HG03066 (cell line): ENCODE data around the gene MIS12.
A peak's percentile ranks its signal among the peaks of the same experiment; 100 is the strongest.

ENCODE experiments used
- ATAC-seq: cut with Tn5 transposase; IDR thresholded peaks from one replicate; pipeline ENCODE4 v1.9.1; 2021; ENCODE audit warnings: low read depth; ENCODE audit not compliant: unreplicated experiment

MIS12 gene, protein sequence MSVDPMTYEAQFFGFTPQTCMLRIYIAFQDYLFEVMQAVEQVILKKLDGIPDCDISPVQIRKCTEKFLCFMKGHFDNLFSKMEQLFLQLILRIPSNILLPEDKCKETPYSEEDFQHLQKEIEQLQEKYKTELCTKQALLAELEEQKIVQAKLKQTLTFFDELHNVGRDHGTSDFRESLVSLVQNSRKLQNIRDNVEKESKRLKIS

DNA sequence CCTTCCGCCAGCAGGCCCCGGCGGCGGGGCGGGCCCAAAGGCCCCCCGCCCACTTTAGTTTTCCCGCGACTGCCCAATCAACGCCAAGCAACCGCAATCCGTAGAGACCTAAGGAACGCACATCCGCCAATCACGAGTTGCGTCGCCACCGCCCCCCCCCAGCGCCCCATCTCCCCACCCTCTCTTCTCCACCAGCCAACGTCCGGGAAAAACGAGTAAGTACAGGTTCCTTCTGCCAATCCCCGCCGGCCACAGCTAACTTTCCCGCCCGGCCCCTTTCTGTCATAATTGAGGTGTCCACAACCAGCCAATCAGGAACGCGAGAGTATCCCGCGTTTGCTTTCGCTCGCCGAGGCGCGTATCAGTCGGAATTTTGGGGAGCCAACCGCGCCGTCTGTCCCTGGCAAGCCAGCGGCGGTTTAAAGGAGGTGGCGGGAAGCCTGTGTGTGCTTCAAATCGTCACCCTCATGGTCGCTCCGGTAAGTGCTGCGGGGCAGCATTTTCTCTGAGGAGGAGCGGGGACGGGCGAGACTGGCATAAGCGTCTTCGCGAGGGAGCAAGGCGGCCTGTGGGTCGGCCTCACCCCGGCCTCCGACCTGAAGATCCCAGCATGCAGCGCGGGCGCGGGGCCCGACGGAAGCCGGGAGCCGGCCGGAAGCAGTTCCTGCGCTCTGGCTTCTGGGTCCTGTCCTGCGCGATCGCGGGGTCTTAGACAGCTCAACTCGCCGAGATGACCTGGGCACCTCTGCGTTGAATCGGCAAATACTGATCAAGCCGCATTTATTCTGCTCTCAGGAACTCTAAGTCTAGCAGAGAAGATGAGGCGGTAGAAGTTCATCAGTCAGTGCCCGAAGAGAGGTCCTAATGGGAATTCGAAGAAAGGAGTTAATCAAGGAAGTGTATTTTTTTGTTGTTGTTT lies at the start of gene MIS12:
TSS of gene MIS12 (plus strand) at position 361 of the 919 bp plus-strand sequence. CDS start 2,297 bp downstream, outside the sequence.
- peak; percentile 88 for ATAC-seq

DNA sequence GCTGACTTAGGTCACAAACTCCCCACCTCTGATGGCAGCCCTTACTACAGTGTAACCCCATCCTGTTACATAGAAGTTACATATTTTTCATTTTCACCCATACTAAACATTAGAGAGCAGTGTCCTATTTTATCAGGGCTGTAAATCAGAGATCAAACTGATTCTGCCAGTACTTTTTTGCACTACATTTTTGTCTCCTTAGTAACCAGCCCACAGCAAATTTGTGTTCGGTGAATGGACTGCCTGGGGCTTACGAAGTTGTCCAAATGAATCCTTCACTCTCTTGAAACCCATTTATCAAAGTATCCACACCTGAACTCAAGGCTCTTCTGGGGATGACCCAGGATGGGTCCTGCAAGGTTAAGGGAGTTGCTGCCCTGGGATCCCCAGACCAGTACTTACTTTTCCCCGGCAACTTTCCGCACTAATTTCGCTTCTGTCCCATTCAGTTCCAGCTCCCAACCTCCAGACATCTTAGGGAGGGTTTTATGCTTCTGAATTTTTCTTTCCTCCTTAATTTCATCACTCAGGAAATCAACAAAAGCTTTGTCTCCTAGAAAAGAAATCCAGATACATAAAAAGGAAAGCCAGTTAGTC lies 48.5 kb upstream of the MIS12 start:
- ATAC-seq = no peak

DNA sequence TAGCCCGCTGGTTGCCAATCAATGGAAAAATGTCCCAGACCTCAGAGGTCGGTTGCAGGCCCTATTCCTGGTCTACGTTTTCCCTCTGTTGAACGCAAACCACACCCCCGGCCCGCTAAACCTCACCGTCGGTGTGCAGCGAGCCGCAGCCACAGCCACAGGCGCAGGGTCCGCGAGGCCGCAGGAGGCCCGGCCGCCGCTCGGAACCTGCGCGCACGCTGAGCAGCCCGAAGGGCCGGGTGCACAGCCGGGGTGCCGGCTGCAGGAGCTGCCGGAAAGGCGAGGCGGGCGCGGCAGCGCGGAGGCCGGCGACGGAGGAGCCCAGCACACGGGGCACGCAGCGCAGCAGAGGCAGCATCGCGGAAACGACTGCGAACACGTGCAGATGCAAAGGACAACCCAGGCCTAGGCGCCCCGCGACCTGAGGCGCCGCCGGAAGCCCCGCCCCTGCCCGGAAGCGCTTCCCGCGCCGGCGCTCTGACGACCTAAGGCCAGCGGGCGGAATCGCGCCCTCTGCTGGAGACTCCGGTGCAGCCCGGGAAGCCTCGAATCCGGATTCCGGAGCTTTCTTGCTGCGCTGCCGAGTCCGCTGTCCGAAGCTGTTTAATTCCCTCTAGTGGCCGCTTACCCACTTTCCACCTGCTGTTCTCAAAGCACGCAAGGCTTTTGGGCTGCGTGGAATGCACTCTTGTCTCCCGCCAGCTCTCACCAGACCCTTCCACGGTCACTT lies 47.5 kb upstream of the MIS12 start, which contains the start of gene C1QBP:
TSS of gene C1QBP (minus strand) at position 440 of the 730 bp plus-strand sequence. CDS start at position 358, 82 bp downstream.
- ATAC-seq = peak; percentile 65

DNA sequence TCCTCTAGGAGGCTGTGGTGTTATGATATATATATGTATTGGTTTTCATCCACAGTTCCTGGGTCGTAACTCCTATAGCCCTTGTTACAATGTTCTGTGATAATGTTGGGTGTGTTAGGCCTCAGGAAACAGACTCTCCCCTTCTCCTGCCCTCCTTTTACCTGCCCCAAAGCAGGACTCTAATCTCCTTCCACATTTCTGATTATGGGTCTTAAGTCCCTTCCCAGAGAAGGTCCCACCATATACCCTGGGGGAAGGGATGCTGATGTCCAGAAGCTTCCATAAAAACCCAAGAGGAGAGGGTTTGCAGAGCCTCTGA lies 47.0 kb upstream of the MIS12 start:
- no peak for ATAC-seq

DNA sequence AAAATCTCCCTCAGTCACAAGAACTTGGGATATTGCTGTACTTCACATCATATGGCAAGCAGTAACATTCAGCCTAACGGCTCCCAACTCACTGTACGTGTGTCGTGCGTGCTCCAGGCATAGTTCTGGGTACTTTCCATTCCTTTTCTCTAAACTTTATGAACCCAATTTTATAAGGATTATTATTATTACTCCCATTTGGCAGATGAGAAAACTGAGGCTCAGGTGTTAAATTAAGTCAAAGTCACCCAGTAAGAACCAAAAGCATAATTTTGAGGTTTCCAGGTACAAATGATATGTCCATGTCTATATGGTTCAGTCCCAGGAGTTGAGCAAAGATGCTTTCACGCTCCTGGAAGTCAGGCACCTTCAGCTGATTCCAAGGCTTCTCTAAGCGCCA lies 42.6 kb upstream of the MIS12 start:
- no peak for ATAC-seq

DNA sequence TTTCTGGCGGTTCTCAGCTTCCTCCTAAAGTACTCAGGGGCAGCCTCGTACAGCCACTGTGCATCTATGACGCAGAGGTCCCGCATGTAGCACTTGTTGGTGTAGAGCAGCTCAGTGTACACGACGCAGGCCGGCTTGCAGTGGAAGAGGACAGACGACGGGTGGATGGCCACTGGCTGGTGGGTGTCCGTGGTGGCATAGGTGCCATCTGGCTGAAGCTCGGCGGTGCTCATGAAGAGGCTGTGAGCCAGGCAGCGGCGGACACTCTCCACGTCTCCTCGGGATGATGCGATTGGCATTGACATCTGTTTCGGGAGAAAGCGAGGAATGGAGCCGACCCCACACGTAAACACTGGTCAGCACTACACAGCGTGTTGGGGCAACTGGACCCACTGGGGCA lies 42.2 kb upstream of the MIS12 start:
- ATAC-seq = no peak

DNA sequence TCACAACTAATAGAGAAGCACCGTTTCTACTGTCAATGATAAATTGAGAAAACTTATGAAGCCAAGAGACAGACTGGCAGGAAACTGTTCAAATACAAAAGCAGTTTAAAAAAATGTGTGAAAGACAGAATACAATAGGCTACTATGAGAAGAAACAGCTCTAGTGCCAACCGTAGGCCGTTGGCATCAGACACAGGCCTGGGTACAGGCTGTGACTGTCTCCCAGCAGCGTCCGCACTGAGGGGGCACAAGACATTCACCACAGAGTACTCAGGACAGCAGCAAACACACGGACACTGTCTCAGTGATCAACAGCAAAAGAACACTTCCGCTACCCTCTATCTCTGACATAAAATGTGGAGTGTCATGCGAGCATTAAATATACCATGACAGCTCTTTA lies 39.6 kb upstream of the MIS12 start:
- no peak for ATAC-seq

DNA sequence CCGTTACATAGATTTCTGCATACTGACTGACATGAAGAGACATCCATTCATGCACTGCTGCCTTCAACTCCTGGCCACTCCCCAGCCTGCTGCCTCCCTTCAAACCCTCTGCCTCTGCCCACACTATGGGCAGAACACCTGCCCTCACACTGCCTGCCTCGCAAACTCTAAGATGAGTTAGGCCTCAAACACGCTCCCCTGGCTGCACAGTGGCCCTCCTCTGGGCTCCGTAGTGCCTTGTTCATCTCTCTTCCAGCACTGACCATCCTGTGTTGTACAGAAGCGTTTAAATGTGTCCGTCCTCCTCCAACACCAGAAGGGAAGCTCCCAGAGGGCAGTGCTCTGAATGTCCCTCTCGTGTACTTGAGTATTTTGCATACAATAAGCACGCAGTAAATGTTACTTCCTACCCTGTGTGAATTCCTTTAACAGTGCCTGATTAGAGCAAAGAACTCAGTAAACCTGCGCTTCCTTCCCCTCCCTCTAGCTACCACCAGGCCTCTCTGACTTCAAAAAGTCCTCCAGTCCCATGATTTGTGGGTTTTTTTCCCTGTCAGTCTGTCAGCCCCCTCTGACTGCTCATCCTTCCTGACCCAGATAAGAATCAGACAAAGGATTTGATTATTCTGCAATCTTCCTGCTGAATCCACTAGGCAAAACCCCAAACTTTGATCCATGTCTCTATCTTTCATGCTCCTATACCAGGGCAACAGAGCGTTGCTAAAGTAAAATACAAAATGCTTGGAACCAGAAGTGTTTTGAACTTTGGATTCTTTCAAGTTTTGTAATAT lies 21.5 kb upstream of the MIS12 start:
- no peak for ATAC-seq

DNA sequence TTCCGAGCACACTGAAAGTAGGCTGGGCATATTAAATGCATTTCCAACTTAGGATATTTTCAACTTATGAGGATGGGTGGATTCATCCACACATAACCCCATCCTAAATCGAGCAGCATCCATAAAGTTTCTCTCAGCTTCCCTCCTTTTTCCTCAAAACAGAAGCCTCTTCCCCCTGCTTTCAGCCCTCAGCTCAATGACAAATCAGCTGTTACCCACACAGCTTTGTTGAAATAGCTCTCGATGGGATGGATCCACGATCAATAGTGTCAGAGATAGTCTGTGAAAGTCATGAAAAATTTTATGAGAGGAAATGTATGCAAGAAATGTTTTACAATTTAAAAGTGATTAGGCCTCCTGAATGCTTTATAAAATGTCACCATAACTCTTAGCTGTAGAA lies 20.1 kb upstream of the MIS12 start:
- no peak for ATAC-seq

DNA sequence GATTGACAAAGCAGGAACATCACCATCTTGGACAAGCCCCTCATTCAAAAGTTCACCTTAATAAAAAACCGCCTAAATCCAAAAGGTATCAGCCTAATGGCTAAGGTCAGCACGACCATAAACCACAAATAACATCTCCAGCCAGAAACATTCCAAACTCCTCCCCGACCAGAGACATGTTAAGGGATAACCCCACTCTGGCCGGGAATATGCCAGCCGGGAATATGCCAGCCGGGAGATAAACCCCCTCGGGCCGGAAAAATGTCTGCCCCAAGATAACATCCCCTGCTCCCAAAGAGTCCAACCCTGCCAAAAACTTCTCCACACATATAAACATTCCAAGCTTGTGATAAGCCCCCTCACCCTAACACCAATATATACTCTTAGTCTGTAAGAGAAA lies 18.9 kb upstream of the MIS12 start:
- no peak for ATAC-seq

DNA sequence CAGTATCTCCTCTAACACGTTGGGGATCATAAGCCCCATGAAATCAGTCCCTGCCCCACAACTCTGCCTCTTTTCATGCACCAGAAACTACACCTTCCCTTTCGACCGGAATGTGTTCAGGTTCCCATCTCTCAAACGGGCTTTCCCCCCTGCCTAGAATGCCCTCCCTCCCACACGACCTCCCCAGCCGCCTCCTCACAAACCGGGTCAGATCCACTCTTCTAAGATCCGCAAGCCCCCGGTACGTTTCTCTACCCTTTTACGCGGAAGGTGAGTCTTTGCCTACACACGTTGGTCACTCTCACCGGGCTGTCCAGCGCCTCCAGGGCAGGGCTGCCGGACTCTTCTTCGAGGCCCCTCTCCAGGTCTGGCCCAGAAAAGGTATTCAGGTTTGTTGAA lies 18.3 kb upstream of the MIS12 start:
- no peak for ATAC-seq

DNA sequence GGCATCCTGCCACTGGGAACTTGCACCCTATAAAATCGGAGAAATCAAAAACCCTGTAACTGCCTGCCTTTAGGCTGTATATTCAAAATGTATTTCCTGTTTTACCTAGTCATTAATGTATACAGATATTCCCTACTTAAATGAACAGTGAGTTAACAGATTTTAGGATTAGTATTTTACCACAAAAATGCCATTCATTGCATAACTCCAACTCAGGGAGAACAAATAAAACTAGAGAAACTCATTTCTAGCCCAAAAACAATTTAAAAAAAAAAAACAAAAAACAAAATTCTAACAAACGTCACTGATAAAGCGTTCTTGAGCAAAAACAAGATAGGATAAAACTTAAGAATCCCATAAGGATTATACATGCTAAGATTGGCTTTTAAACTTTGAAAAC lies 13.9 kb upstream of the MIS12 start:
- no peak for ATAC-seq

DNA sequence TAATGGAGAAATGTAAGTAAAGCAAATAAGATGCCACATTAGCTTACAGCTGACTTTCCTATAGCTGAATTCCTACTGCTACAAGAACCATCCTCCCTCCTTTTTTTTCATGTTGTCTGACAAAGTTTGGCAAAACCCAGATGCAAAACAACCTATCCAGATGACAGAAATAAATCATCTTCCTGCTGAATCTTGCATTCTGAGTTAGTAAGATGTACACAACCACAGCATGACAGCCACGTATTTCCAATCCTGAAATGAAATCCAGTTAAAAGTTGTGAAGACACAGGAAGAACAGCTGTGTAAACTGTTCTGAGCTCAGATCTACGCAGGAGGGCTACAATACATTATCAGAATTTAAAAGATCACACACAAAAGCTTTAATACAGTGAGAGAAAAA lies 12.5 kb upstream of the MIS12 start:
- ATAC-seq = no peak

DNA sequence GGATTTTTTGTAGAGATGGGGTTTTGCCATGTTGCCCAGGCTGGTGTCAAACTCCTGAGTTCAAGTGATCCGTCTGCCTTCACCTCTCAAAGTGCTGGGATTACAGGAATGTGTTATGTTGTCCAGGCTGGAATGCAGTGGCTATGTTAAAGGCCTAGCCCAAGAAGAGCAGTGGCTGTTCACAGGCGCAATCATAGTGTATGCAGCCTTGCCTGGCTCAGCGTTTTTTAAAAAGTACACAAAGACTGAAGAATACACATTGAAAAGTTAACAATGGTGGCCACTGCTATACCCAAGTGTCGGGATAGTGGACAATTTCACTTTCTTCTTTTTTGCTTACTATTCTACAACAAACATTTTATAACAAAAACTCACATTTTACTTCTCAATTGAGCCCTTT lies 7.4 kb upstream of the MIS12 start:
- no peak for ATAC-seq

DNA sequence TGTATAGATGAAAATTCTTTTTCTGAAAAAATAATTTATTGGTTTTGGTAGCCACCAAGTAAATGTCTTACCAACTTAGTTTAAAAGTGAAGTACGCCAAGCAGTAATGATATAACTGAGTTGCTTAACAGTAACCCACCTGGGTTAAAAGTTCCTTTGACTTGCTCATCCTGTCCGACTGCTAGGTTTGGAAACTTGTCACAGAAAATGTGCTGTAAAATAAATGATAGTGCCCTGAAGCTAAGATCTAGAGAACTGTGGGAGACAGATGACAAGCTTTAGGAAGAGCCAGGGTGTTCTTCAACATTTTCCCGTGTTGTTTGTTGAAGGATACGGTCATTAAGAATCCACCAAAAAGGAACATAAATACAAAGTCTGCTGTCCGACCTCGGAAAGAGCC lies 5.4 kb upstream of the MIS12 start:
- no peak for ATAC-seq

DNA sequence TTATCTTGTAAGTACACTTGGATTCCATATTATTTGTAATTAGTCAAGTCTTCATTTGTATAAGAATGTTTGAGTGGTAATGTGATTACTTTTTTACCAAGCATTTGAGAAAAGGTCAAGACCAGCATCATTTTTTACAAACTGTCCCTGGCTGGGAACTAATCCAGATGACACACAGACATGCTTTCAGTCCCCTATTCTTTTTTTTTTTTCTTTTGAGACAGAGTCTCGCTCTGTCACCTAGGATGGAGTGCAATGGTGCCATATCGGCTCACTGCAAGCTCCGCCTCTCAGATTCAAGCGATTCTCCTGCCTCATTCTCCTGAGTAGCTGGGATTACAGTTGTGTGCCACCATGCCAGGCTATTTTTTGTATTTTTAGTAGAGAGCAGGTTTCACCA lies 4.9 kb upstream of the MIS12 start:
- no peak for ATAC-seq

DNA sequence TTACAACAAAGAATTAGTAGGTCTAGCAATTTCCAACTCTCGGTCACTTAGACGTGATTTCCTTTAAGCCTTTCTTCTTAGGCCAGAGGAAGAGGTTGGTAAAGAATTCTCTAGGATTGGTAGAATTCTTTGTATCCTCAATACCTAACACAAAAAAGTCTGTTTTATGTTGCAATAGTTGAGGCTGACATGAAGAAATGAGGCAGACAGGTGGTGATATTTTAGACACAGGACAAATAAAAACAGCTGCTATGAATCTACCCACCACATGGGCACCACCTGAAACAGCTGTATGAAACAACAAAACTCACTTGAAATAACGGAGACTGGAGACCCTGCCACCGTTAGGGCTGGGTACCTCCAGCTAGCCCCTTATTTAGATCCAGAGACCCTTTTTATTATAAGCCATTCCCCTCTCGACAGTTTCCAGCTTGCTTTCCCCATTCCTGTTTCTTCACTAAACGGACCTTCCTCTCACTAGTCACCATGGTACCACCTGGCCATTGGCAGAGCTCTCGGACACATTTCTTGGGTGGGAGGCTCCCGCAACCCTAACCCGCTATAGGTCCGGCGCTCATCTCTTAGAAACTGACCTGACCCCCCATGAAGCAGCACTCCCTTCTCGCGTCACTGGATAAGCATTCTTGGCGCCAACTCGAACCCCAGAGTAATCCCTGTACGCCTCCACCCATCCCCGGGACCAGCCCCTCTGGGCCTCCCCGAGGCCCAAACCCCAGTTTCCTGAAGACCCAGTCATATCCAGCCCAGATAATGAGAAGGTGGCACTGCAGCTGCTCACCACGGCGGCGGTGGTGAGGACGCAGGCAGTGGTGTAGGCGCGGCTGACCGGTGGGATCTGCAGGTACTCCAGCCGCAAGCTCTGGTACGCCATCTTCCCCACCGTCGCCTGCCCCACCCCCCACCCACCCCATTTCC lies 828 bp upstream of the MIS12 start, which contains the start of gene DERL2:
TSS of gene DERL2 (minus strand) at position 909 of the 936 bp plus-strand sequence. CDS start at position 892, 17 bp downstream.
- ATAC-seq = no peak

DNA sequence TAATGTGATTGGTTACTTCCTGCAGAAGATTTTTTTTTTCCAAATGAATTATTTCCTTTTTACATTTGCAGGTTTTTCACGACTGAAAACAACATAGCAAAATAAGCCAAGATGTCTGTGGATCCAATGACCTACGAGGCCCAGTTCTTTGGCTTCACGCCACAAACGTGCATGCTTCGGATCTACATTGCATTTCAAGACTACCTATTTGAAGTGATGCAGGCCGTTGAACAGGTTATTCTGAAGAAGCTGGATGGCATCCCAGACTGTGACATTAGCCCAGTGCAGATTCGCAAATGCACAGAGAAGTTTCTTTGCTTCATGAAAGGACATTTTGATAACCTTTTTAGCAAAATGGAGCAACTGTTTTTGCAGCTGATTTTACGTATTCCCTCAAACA lies 2.4 kb downstream of the MIS12 start:
- ATAC-seq = no peak

DNA sequence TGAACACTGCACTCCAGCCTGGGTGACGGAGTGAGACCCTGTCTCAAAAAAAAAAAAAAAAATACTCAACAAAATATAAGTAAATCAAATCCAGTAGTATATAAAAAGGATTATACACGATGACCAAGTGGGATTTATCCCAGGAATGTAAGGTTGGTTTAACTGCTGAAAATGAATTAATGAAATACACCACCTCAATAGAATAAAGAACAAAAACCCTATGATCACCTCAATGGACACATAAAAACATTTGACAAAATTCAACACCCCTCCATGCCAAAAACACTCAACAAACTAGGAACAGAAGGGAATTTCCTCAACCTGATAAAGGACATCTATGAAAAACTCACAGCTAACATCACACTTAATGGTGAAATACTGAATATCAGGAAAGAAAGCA lies 6.6 kb downstream of the MIS12 start:
- ATAC-seq = no peak
